Kidney epithelial cell (primary cell): ENCODE results near the gene PPIP5K2. TPM values are rescaled to one million over a fixed set of nuclear protein-coding genes. Genes with fewer than 3 reads are reported as not detected.

ENCODE experiments used
- DNase-seq: peaks from one replicate; pipeline ENCODE4 v3.0.0-alpha.2; 2010; ENCODE audit warnings: low read depth
- H3K27me3 ChIP-seq: 2 replicates; pipeline ENCODE4 v1.6.0; 2011; ENCODE audit warnings: low read length; ENCODE audit not compliant: control insufficient read depth, insufficient read depth
- H3K36me3 ChIP-seq: 2 replicates; pipeline ENCODE4 v1.5.1; 2011; ENCODE audit warnings: low read length; ENCODE audit not compliant: control insufficient read depth, insufficient read depth
- H3K4me3 ChIP-seq: 2 replicates; pipeline ENCODE4 v1.5.1; 2011; ENCODE audit warnings: low read depth, mild to moderate bottlenecking, control low read depth, low read length
- total RNA-seq: library from RNA; depleted of rRNA; stranded (reverse); fragments of >200 nt; gene quantifications from 2 replicates; pipeline ENCODE4 v1.2.3, GENCODE V29; 2015
- TF ChIP-seq, protein P1 (sequence below): IDR thresholded peaks from 2 replicates; pipeline ENCODE4 v1.5.1; 2011; ENCODE audit warnings: mild to moderate bottlenecking, moderate library complexity, low read length, control low read depth, inconsistent platforms; ENCODE audit not compliant: insufficient read depth, poor library complexity, severe bottlenecking

Gene PPIP5K2
- total RNA-seq, 1 donor from 2014 or later: 49.9 TPM

DNA sequence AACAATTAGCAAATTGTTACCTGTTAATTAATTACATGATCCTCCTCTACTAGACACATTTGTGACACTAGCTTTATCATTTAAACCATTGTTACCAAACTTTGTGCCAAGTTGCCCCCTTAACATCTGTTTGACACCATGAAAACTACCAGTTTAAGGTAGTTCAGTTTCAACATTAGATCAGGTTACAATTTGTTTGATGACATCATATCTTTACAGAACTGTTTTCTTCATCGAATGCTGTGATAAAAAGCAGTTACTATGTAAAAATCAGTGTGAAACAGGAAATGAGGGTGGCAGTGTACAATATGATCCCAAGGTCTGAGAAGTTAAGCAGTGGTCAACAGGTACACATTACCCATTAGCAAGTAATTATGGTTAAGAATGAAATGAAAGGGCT, 17.9 kb upstream of the PPIP5K2 start:
- Histone ChIP-seq H3K27me3 (no peaks in the 10 kb centered on the region), H3K4me3 (no peak overlapping the region), H3K36me3 (no peaks in the 10 kb centered on the region)
- TF ChIP-seq, protein P1, sequence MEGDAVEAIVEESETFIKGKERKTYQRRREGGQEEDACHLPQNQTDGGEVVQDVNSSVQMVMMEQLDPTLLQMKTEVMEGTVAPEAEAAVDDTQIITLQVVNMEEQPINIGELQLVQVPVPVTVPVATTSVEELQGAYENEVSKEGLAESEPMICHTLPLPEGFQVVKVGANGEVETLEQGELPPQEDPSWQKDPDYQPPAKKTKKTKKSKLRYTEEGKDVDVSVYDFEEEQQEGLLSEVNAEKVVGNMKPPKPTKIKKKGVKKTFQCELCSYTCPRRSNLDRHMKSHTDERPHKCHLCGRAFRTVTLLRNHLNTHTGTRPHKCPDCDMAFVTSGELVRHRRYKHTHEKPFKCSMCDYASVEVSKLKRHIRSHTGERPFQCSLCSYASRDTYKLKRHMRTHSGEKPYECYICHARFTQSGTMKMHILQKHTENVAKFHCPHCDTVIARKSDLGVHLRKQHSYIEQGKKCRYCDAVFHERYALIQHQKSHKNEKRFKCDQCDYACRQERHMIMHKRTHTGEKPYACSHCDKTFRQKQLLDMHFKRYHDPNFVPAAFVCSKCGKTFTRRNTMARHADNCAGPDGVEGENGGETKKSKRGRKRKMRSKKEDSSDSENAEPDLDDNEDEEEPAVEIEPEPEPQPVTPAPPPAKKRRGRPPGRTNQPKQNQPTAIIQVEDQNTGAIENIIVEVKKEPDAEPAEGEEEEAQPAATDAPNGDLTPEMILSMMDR: no peak
- no peak for DNase-seq

DNA sequence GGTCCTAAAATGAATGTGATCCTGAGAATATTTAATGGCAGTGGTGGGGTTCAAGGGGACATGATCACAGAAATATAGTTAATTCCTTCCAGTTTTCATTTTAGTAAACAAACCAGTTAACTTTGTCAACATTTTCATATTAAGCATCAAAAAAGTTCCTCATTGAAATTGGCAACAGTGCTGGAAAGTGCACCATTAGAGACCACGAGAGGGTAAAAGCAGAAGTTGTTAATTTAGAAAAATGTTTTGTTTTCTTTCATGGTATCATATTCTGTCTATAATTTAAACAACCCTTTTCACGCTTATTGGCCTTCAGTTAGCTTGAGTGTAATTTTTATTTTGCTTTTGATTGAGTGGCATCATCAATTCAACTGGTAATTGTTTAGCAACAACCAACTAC, 12.0 kb upstream of the PPIP5K2 start:
- DNase-seq: no peak
- no peak overlapping the region for H3K4me3 ChIP-seq
- H3K36me3 ChIP-seq: no peaks in the 10 kb centered on the region
- no peaks in the 10 kb centered on the region for H3K27me3 ChIP-seq
- TF ChIP-seq, protein P1: no peak

GRCh38 chr5:103109277-103109676, 10.8 kb upstream of the PPIP5K2 start:
- TF ChIP-seq, protein P1: no peak
- no peak for DNase-seq
- no peak overlapping the region for H3K4me3 ChIP-seq
- no peaks in the 10 kb centered on the region for H3K36me3 ChIP-seq
- H3K27me3 ChIP-seq: no peaks in the 10 kb centered on the region

GRCh38 chr5:103110403-103110802, 9.7 kb upstream of the PPIP5K2 start:
- TF ChIP-seq, protein P1: no peak
- H3K36me3 ChIP-seq: no peaks in the 10 kb centered on the region
- no peak overlapping the region for H3K4me3 ChIP-seq
- no peaks in the 10 kb centered on the region for H3K27me3 ChIP-seq
- no peak for DNase-seq

GRCh38 chr5:103111468-103111867, 8.6 kb upstream of the PPIP5K2 start:
- TF ChIP-seq, protein P1: no peak
- Histone ChIP-seq H3K36me3 (no peaks in the 10 kb centered on the region), H3K27me3 (no peaks in the 10 kb centered on the region), H3K4me3 (no peak overlapping the region)
- no peak for DNase-seq

DNA sequence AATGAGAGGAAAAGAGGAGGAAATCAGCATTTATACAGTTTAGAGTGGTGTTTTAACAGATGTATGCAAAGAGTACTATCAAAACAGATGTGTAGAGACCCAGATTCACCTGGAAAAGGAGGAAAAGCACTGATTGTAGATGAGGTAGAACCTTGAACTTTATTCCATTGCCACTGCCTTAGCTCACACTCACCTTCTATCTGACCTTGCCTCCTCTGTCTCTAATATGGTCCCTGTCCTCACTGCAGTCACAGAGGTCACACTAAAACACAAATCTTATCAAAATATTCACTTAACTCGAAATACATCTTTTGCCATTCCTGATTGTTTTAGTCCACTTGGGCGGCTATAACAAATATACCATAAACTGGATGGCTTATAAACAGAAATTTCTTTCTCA, 7.2 kb upstream of the PPIP5K2 start:
- TF ChIP-seq, protein P1: no peak
- Histone ChIP-seq H3K36me3 (no peaks in the 10 kb centered on the region), H3K27me3 (no peaks in the 10 kb centered on the region), H3K4me3 (no peak overlapping the region)
- no peak for DNase-seq
